Lung (tissue), 16 donors: ENCODE results near the gene CEP85. TPM values are rescaled to one million over a fixed set of nuclear protein-coding genes. Genes with fewer than 3 reads are reported as not detected.

Source experiments
- ATAC-seq: fragments of 200-7000 bp; cut with Tn5 transposase; one replicate; pipeline ENCODE4 v1.9.1; 2020; ENCODE audit warnings: moderate number of reproducible peaks; ENCODE audit not compliant: insufficient read depth, low FRiP score
- DNase-seq, 3 donors: peaks; one replicate each; pipeline ENCODE4 v3.0.0-alpha.2; 2013 to 2017
- H3K27ac ChIP-seq, 2 donors: one replicate each; pipeline ENCODE4 v1.5.1; 2013; ENCODE audit warnings: mild to moderate bottlenecking in 2 of 2, moderate library complexity in 2 of 2, control low read depth in 1 of 2, inconsistent platforms in 1 of 2, low read depth in 1 of 2, low read length in 1 of 2
- H3K27me3 ChIP-seq, 3 donors: one replicate each; pipeline ENCODE4 v1.5.1; 2013; ENCODE audit warnings: low read length in 2 of 3; ENCODE audit not compliant: control insufficient read depth in 3 of 3, insufficient read depth in 3 of 3
- H3K36me3 ChIP-seq, 4 donors: one replicate each; pipeline ENCODE4 v1.5.1; 2013; ENCODE audit warnings: low read length in 4 of 4, mild to moderate bottlenecking in 1 of 4, moderate library complexity in 1 of 4; ENCODE audit not compliant: control insufficient read depth in 4 of 4, insufficient read depth in 4 of 4
- H3K4me1 ChIP-seq, 5 donors: one replicate each; pipeline ENCODE4 v1.5.1; 2013; ENCODE audit warnings: low read length in 5 of 5, mild to moderate bottlenecking in 2 of 5, moderate library complexity in 1 of 5; ENCODE audit not compliant: control insufficient read depth in 5 of 5, insufficient read depth in 5 of 5
- H3K4me3 ChIP-seq: one replicate; pipeline ENCODE4 v1.5.1; 2013; ENCODE audit warnings: mild to moderate bottlenecking, control low read depth, moderate library complexity
- H3K9ac ChIP-seq, 2 donors: one replicate each; pipeline ENCODE4 v1.5.1; 2013; ENCODE audit warnings: low read length in 2 of 2, control low read depth in 1 of 2; ENCODE audit not compliant: insufficient read depth in 1 of 2
- H3K9me3 ChIP-seq, 4 donors: one replicate each; pipeline ENCODE4 v1.5.1; 2013; ENCODE audit warnings: low read length in 3 of 4, mild to moderate bottlenecking in 1 of 4, moderate library complexity in 1 of 4; ENCODE audit not compliant: control insufficient read depth in 4 of 4, insufficient read depth in 3 of 4
- WGBS, 2 donors: extraction: QIAGEN DNeasy Blood & Tissue Kit; methylation state at CpG; one replicate each; pipeline ENCODE4 v1.1.7; 2013; 5-methylcytosine and 5-hydroxymethylcytosine counted together
- long read RNA-seq, 5 donors: transcript quantifications; one replicate each; lab custom pipeline, GENCODE V29; 2026
- polyA plus RNA-seq, 2 donors: library from polyadenylated mRNA; stranded (reverse); fragments of 200-250 nt; gene quantifications; one replicate each; pipeline ENCODE4 v1.2.1, GENCODE V29; 2013
- total RNA-seq, 2 donors: library from RNA; depleted of rRNA in 1 of 2; stranded (reverse); fragments of >200 nt in 1 of 2; gene quantifications; one replicate each; pipeline ENCODE4 v1.2.1, GENCODE V29; 2014 to 2021
- TF ChIP-seq, protein P1 (sequence below): IDR thresholded peaks from 2 replicates; pipeline ENCODE4 v1.5.1; 2012; ENCODE audit warnings: mild to moderate bottlenecking; ENCODE audit errors: control extremely low read depth, extremely low read depth
- donor health status: control.
- donor health status: control.
- donor health status: Bipolar disorder and iron deficiency.
- donor health status: healthy.
- donor health status: DM: yes; HTN: yes; CAD: no.

CEP85 gene, protein sequence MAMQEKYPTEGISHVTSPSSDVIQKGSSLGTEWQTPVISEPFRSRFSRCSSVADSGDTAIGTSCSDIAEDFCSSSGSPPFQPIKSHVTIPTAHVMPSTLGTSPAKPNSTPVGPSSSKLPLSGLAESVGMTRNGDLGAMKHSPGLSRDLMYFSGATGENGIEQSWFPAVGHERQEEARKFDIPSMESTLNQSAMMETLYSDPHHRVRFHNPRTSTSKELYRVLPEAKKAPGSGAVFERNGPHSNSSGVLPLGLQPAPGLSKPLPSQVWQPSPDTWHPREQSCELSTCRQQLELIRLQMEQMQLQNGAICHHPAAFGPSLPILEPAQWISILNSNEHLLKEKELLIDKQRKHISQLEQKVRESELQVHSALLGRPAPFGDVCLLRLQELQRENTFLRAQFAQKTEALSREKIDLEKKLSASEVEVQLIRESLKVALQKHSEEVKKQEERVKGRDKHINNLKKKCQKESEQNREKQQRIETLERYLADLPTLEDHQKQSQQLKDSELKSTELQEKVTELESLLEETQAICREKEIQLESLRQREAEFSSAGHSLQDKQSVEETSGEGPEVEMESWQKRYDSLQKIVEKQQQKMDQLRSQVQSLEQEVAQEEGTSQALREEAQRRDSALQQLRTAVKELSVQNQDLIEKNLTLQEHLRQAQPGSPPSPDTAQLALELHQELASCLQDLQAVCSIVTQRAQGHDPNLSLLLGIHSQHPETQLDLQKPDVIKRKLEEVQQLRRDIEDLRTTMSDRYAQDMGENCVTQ
- 10 to 100 TPM in 1 of 2 donors, 1 to 10 TPM in 1; 9.1 to 10.8 TPM for total RNA-seq
- 1 to 10 TPM; 5.4 to 6.4 TPM for polyA plus RNA-seq
- long read RNA-seq, donor 1, partial matches to known transcripts = 0 of 2 reads
- long read RNA-seq, donor 1, other reads (novel, unspliced or antisense) = 0 of 2 reads
- long read RNA-seq, donor 2 = 0 reads
- long read RNA-seq, donor 3 = 0 reads
- long read RNA-seq, donor 4, partial matches to known transcripts = 0 of 6 reads
- long read RNA-seq, donor 4, other reads (novel, unspliced or antisense) = 5 of 6 reads
- long read RNA-seq, donor 5, partial matches to known transcripts = 0 of 1 reads
- long read RNA-seq, donor 5, other reads (novel, unspliced or antisense) = 0 of 1 reads

DNA sequence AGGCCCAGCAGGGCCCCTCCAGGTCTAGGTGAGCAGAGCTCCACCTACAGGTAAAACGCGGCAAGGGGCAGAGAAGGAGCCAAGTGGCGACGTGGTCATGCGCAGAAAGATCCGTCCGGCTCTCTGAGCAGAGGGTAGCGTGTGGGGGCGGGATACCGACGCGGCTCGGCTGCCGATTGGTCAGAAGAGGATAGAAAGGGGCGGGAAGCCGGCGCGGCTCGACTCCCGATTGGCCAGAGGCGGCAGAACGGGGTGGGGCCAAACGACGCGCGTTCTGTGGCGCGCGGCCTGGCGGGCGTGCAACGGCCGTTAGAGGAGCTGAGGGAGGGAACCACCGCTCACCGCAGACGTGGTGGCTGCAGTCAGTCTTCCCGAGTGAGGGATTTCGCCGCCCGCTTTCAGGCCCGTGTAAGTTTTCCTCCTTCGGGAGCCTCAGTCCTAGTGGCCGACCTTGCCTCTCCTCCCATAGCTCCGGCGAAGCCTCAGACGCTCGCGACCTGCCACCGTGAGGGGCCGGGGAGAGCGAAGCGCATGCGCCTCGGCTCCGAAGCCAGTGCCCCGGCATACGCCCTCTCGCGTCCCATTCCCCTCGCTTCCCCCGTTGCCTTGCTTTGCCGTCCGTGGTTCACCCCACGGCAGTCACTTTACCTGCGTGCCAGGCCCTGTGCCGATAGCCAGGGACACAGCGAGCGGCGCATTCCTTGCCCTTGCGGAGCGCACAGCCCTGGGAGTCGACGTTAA, at the start of gene CEP85:
Gene CEP85, plus strand, starts transcription at position 298 of the 741 bp plus-strand sequence. CDS start 5,584 bp downstream, outside the sequence.
- WGBS, 2 donors = 0 to 1% methylated on average over 71 to 73 of the region's 73 CpGs
- Histone ChIP-seq H3K9me3 (no peaks in the 10 kb centered on the region), H3K36me3 (peaks cover 0 to 4% (median 0%) of the 10 kb centered on the region in 4 donors), H3K4me3 (peak within 1 kb of the TSS; percentile 57), H3K4me1 (peaks cover 0 to 10% (median 4%) of the 10 kb centered on the region in 5 donors), H3K27me3 (no peaks in the 10 kb centered on the region), H3K27ac (peak within 1 kb of the TSS; percentile 88 to 95), H3K9ac (peak within 1 kb of the TSS; percentile 90 to 93)
- ATAC-seq (peak; percentile 99), DNase-seq (peak; percentile 97 to 98 (median 98))
- TF ChIP-seq, protein P1, sequence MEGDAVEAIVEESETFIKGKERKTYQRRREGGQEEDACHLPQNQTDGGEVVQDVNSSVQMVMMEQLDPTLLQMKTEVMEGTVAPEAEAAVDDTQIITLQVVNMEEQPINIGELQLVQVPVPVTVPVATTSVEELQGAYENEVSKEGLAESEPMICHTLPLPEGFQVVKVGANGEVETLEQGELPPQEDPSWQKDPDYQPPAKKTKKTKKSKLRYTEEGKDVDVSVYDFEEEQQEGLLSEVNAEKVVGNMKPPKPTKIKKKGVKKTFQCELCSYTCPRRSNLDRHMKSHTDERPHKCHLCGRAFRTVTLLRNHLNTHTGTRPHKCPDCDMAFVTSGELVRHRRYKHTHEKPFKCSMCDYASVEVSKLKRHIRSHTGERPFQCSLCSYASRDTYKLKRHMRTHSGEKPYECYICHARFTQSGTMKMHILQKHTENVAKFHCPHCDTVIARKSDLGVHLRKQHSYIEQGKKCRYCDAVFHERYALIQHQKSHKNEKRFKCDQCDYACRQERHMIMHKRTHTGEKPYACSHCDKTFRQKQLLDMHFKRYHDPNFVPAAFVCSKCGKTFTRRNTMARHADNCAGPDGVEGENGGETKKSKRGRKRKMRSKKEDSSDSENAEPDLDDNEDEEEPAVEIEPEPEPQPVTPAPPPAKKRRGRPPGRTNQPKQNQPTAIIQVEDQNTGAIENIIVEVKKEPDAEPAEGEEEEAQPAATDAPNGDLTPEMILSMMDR = peak; percentile 78

DNA sequence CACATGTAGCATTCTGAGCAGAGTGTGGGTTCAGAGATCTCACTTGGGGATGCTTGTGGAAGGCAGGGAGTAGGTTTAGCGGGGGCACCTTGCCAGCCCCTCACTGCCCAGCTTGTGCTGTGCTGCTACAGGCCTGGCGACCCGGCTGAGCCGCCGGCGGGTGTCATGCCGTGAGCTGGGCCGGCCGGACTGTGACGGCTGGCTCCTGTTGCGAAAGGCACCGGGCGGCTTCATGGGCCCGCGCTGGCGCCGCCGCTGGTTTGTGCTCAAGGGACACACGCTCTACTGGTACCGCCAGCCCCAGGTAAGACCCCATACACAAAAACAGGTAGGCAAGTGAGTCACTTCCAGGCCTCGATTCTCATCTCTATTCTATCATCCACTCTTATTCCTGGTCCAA, 49.1 kb upstream of the CEP85 start:
- H3K9ac ChIP-seq = no peak overlapping the region
- H3K4me1 ChIP-seq = no peaks in the 10 kb centered on the region
- ATAC-seq = no peak
- H3K4me3 ChIP-seq = no peak overlapping the region
- no peak overlapping the region for H3K27ac ChIP-seq
- TF ChIP-seq, protein P1 = no peak
- H3K27me3 ChIP-seq = no peaks in the 10 kb centered on the region
- 95 to 96% methylated on average over 21 of the region's 21 CpGs for WGBS, 2 donors
- DNase-seq = no peak
- no peaks in the 10 kb centered on the region for H3K9me3 ChIP-seq
- peaks cover 0 to 24% (median 0%) of the 10 kb centered on the region in 4 donors for H3K36me3 ChIP-seq

DNA sequence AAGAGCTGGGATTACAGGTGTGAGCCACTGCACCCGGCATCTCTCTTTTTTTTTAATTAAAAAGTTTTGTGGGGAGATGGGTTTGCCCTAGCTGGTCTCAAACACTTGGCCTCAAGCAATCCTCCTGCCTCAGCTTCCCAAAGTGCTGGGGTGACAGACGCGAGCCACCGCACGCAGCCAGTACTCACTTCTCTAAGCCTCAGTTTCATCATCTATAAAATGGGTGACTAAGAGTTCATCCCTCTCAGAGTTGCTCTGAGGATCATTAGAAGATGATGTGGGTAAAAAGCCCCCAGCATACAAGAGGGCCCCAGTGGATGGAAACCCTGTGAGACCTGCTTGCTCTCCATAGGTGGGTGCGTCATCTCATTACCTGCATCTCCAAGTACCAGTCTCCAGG, 46.1 kb upstream of the CEP85 start:
- peaks cover 0 to 14% (median 0%) of the 10 kb centered on the region in 4 donors for H3K36me3 ChIP-seq
- H3K4me3 ChIP-seq = no peak overlapping the region
- no peak overlapping the region for H3K9ac ChIP-seq
- H3K27ac ChIP-seq = no peak overlapping the region
- WGBS, 2 donors = 92 to 94% methylated on average over 6 of the region's 6 CpGs
- no peaks in the 10 kb centered on the region for H3K27me3 ChIP-seq
- no peaks in the 10 kb centered on the region for H3K4me1 ChIP-seq
- no peaks in the 10 kb centered on the region for H3K9me3 ChIP-seq
- DNase-seq (no peak), ATAC-seq (no peak)
- TF ChIP-seq, protein P1 = no peak
